Panc1 (cell line): Measurements from ENCODE around the gene GPR12. TPM values are rescaled to one million over a fixed set of nuclear protein-coding genes. Genes with fewer than 3 reads are reported as not detected.

Experiments
- ATAC-seq: fragments of 200-7000 bp; cut with Tn5 transposase; 2 replicates; pipeline ENCODE4 v1.9.1; 2020; ENCODE audit warnings: mild to moderate bottlenecking, moderate library complexity
- BruUV-seq: library from RNA; stranded (reverse); fragments of 400-500 nt; replicated peaks from 2 replicates; lab custom pipeline; 2021; lab: Mats Ljungman, UMichigan
- CTCF ChIA-PET: fragments of 300-600 bp; sonication (Branson Sonifier 250); formaldehyde crosslinking; loops from one replicate; lab custom pipeline; 2022; ENCODE audit warnings: antibody characterized with exemption; lab: Charles Lee
- POLR2A ChIA-PET: fragments of 300-600 bp; sonication (Branson Sonifier 250); formaldehyde crosslinking; loops from one replicate; lab custom pipeline; 2022; ENCODE audit warnings: antibody characterized with exemption; lab: Charles Lee
- DNase-seq: peaks from one replicate; pipeline ENCODE4 v3.0.0-alpha.2; 2010; ENCODE audit warnings: low read depth, low spot score
- H3K27ac ChIP-seq: 2 replicates; pipeline ENCODE4 v1.5.1; 2011; ENCODE audit warnings: mild to moderate bottlenecking, low read length, inconsistent platforms
- H3K27me3 ChIP-seq: fragments of 200-500 bp; sonication (Bioruptor generic); 2 replicates; pipeline ENCODE4 v1.6.0; 2014; ENCODE audit warnings: low read length, inconsistent platforms; ENCODE audit not compliant: control insufficient read depth, insufficient read depth
- H3K36me3 ChIP-seq: fragments of 200-500 bp; sonication (Bioruptor generic); 2 replicates; pipeline ENCODE4 v1.5.1; 2014; ENCODE audit warnings: inconsistent platforms, mild to moderate bottlenecking, low read length, moderate library complexity; ENCODE audit not compliant: control insufficient read depth, insufficient read depth
- H3K4me1 ChIP-seq: 2 replicates; pipeline ENCODE4 v1.5.1; 2011; ENCODE audit warnings: inconsistent platforms, mild to moderate bottlenecking, low read length, moderate library complexity; ENCODE audit not compliant: control insufficient read depth, insufficient read depth
- H3K4me3 ChIP-seq, 2 experiments: 2 replicates each; pipeline ENCODE4 v1.5.1; 2011 to 2012; ENCODE audit warnings: low read depth in 2 of 2, low read length in 2 of 2, mild to moderate bottlenecking in 2 of 2, inconsistent platforms in 1 of 2, moderate library complexity in 1 of 2
- H3K9me3 ChIP-seq: fragments of 200-500 bp; sonication (Bioruptor generic); 2 replicates; pipeline ENCODE4 v1.5.1; 2014; ENCODE audit warnings: low read depth, mild to moderate bottlenecking, inconsistent platforms, low read length, moderate library complexity; ENCODE audit not compliant: control insufficient read depth, insufficient read depth
- POLR2AphosphoS5 ChIP-seq: IDR thresholded peaks from 2 replicates; pipeline ENCODE4 v1.6.1; 2012; ENCODE audit warnings: mild to moderate bottlenecking, low read depth, low read length, moderate library complexity
- SIN3A ChIP-seq: IDR thresholded peaks from 2 replicates; pipeline ENCODE4 v1.6.1; 2012; ENCODE audit warnings: low read depth, mild to moderate bottlenecking, low read length, moderate library complexity, borderline replicate concordance; ENCODE audit not compliant: insufficient read depth
- TCF7L2 ChIP-seq: IDR thresholded peaks from 2 replicates; pipeline ENCODE4 v1.6.1; 2011; ENCODE audit warnings: mild to moderate bottlenecking, low read depth, low read length, inconsistent platforms
- in situ Hi-C: cut with HindIII; loops from 2 replicates; pipeline ENCODE4 v1.10.0; 2016; ENCODE audit warnings: low sequenced_read_pairs, low pct_unique_long_range_greater_than_20kb
- intact Hi-C: fragments of 100-400 bp; cut with micrococcal nuclease; formaldehyde crosslinking; loops from one replicate; pipeline ENCODE4 v1.10.0; 2022; ENCODE audit not compliant: unreplicated experiment
- total RNA-seq: library from RNA; stranded (reverse); gene quantifications from one replicate; pipeline ENCODE4 v1.2.1, GENCODE V29; 2021; ENCODE audit not compliant: unreplicated experiment
- TF ChIP-seq, protein P1 (sequence below), 2 experiments: IDR thresholded peaks; 2 replicates each; pipeline ENCODE4 v1.6.1; 2011 to 2012; ENCODE audit warnings: low read depth in 2 of 2, control low read depth in 1 of 2, low read length in 1 of 2, mild to moderate bottlenecking in 1 of 2, moderate library complexity in 1 of 2; ENCODE audit not compliant: insufficient read depth in 1 of 2
- TF ChIP-seq, protein P2 (sequence below): fragments of 450-650 bp; IDR thresholded peaks from 2 replicates; pipeline ENCODE4 v1.5.1; 2017; ENCODE audit warnings: mild to moderate bottlenecking

GPR12 gene
- total RNA-seq, 1 experiment from 2014 or later: not detected

GRCh38 chr13:26742691-26743358 lies 17.8 kb downstream of the GPR12 start:
- intact Hi-C loops: no loop called here
- BruUV-seq: no TSS peak
- peaks cover 7% of the 10 kb centered on the region; the same call in 1 of the 2 replicates for H3K27me3 ChIP-seq

DNA sequence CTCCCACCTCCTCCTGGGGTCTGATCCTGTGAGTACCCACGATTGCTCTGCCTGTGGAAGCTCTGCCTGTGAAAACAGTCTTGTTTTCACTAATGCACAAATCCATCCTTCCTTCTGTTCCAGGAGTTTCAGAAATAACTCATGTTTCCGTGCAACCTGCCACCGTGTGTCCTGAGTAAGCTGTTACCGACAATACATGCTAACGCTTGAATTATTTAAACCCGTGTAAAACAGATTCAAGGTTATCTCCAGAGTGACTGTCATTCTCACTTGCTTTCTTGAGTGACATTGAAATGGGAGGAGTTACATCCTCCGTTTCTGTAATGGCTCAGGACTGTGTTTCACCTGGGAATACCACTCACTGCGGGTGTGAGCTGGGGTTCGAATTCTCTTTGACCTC lies 24.9 kb downstream of the GPR12 start:
- H3K4me1 ChIP-seq: no peaks in the 10 kb centered on the region
- H3K9me3 ChIP-seq: no peaks in the 10 kb centered on the region
- no TSS peak for BruUV-seq
- intact Hi-C loops: no loop called here
- ChIA-PET POLR2A (no interaction called here), CTCF (no interaction called here)
- in situ Hi-C loops: no loop called here
- H3K4me3 ChIP-seq: no peak overlapping the region
- TF ChIP-seq SIN3A (no peak), TCF7L2 (no peak), POLR2AphosphoS5 (no peak)
- TF ChIP-seq, protein P1, sequence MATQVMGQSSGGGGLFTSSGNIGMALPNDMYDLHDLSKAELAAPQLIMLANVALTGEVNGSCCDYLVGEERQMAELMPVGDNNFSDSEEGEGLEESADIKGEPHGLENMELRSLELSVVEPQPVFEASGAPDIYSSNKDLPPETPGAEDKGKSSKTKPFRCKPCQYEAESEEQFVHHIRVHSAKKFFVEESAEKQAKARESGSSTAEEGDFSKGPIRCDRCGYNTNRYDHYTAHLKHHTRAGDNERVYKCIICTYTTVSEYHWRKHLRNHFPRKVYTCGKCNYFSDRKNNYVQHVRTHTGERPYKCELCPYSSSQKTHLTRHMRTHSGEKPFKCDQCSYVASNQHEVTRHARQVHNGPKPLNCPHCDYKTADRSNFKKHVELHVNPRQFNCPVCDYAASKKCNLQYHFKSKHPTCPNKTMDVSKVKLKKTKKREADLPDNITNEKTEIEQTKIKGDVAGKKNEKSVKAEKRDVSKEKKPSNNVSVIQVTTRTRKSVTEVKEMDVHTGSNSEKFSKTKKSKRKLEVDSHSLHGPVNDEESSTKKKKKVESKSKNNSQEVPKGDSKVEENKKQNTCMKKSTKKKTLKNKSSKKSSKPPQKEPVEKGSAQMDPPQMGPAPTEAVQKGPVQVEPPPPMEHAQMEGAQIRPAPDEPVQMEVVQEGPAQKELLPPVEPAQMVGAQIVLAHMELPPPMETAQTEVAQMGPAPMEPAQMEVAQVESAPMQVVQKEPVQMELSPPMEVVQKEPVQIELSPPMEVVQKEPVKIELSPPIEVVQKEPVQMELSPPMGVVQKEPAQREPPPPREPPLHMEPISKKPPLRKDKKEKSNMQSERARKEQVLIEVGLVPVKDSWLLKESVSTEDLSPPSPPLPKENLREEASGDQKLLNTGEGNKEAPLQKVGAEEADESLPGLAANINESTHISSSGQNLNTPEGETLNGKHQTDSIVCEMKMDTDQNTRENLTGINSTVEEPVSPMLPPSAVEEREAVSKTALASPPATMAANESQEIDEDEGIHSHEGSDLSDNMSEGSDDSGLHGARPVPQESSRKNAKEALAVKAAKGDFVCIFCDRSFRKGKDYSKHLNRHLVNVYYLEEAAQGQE (IDR thresholded peaks at IDR 0.05; ENCODE audit: insufficient read depth in 1 of 2, low read depth in 2 of 2, low read length in 1 of 2): no peak
- TF ChIP-seq, protein P2, sequence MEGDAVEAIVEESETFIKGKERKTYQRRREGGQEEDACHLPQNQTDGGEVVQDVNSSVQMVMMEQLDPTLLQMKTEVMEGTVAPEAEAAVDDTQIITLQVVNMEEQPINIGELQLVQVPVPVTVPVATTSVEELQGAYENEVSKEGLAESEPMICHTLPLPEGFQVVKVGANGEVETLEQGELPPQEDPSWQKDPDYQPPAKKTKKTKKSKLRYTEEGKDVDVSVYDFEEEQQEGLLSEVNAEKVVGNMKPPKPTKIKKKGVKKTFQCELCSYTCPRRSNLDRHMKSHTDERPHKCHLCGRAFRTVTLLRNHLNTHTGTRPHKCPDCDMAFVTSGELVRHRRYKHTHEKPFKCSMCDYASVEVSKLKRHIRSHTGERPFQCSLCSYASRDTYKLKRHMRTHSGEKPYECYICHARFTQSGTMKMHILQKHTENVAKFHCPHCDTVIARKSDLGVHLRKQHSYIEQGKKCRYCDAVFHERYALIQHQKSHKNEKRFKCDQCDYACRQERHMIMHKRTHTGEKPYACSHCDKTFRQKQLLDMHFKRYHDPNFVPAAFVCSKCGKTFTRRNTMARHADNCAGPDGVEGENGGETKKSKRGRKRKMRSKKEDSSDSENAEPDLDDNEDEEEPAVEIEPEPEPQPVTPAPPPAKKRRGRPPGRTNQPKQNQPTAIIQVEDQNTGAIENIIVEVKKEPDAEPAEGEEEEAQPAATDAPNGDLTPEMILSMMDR: no peak
- ATAC-seq (no peak), DNase-seq (no peak)
- H3K27ac ChIP-seq: no peak overlapping the region
- H3K27me3 ChIP-seq: no peaks in the 10 kb centered on the region
- H3K36me3 ChIP-seq: no peaks in the 10 kb centered on the region

More at GRCh38 chr13:26742691-26743358, 17.8 kb downstream of the GPR12 start:
- POLR2A ChIA-PET: interaction anchor here (0.6 kb wide), 1 partner anchor 163 kb away, joined by 3 read pairs; no protein-coding TSS in a partner anchor
- Histone ChIP-seq H3K27ac (no peak overlapping the region), H3K36me3 (no peaks in the 10 kb centered on the region), H3K4me3 (no peak overlapping the region), H3K4me1 (no peaks in the 10 kb centered on the region), H3K9me3 (no peaks in the 10 kb centered on the region)
- in situ Hi-C loops: no loop called here
- DNase-seq: no peak
- CTCF ChIA-PET: no interaction called here
- no peak for ATAC-seq
- no peak for TF ChIP-seq TCF7L2
- TF ChIP-seq, protein P2: no peak
- no peak for TF ChIP-seq SIN3A
- no peak for TF ChIP-seq POLR2AphosphoS5
- TF ChIP-seq, protein P1 (IDR thresholded peaks at IDR 0.05; ENCODE audit: insufficient read depth in 1 of 2, low read depth in 2 of 2, low read length in 1 of 2): no peak
